GM18508 (cell line): ENCODE results near the gene RELL2.

Source experiments
- ATAC-seq: cut with Tn5 transposase; IDR thresholded peaks from one replicate; pipeline ENCODE4 v1.9.1; 2021; ENCODE audit warnings: moderate number of reproducible peaks; ENCODE audit not compliant: insufficient read depth, unreplicated experiment

The RELL2 gene

GRCh38 chr5:141672841-141673813, 36.3 kb downstream of the RELL2 start:
- ATAC-seq: no peak

GRCh38 chr5:141674747-141675146, 38.0 kb downstream of the RELL2 start:
- no peak for ATAC-seq

- ATAC-seq: no peak
Observed at GRCh38 chr5:141675672-141676071, 38.9 kb downstream of the RELL2 start.

GRCh38 chr5:141677415-141677814, 40.6 kb downstream of the RELL2 start:
- ATAC-seq: no peak

- no peak for ATAC-seq
Observed at GRCh38 chr5:141680178-141680577, 43.4 kb downstream of the RELL2 start.

- ATAC-seq: no peak
Observed at GRCh38 chr5:141680751-141681201, 44.0 kb downstream of the RELL2 start.

- ATAC-seq: no peak
Observed at GRCh38 chr5:141681295-141681694, 44.5 kb downstream of the RELL2 start.

GRCh38 chr5:141681695-141682641, 45.2 kb downstream of the RELL2 start, which contains the start of gene ARAP3:
Gene ARAP3, minus strand, starts transcription at chr5:141682230. Its CDS starts 1,744 bp downstream, at chr5:141680486.
- ATAC-seq: no peak

- no peak for ATAC-seq
Observed at GRCh38 chr5:141683596-141684141, 46.9 kb downstream of the RELL2 start.

- ATAC-seq: no peak
Observed at GRCh38 chr5:141685591-141685990, 48.8 kb downstream of the RELL2 start.

GRCh38 chr5:141686648-141687416, 50.0 kb downstream of the RELL2 start:
- no peak for ATAC-seq
